GM12872 (cell line): ENCODE data around the gene COPS2.

Experiments used
- TF ChIP-seq, protein P1 (sequence below): IDR thresholded peaks from 3 replicates; pipeline ENCODE4 v1.5.1; 2011; ENCODE audit warnings: low read depth, mild to moderate bottlenecking, low read length, moderate library complexity; ENCODE audit not compliant: insufficient read depth

Gene COPS2

DNA sequence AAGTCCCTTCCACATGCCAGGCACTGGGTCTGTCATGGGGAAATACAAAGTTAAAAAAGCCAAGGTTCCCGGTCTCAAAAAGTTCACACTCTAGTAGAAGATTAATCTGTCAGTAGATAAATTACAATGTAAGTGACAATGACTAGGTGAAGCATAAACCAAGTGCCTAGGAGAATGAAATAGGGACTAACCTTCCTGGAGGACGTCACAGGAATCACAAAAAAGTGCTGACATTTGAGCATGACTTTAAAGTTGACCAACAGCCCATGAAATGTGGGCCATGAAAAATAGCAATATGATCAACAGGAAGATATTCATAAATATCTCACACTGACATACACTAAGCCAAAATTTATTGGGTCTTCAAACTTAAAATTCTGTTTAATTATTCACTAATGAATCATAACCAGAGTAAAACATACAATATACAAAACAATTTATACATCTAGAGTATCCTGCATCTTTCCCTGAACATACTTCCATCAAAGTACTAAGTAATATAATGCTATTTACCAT, 20.0 kb downstream of the COPS2 start:
- TF ChIP-seq, protein P1, sequence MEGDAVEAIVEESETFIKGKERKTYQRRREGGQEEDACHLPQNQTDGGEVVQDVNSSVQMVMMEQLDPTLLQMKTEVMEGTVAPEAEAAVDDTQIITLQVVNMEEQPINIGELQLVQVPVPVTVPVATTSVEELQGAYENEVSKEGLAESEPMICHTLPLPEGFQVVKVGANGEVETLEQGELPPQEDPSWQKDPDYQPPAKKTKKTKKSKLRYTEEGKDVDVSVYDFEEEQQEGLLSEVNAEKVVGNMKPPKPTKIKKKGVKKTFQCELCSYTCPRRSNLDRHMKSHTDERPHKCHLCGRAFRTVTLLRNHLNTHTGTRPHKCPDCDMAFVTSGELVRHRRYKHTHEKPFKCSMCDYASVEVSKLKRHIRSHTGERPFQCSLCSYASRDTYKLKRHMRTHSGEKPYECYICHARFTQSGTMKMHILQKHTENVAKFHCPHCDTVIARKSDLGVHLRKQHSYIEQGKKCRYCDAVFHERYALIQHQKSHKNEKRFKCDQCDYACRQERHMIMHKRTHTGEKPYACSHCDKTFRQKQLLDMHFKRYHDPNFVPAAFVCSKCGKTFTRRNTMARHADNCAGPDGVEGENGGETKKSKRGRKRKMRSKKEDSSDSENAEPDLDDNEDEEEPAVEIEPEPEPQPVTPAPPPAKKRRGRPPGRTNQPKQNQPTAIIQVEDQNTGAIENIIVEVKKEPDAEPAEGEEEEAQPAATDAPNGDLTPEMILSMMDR = no peak

DNA sequence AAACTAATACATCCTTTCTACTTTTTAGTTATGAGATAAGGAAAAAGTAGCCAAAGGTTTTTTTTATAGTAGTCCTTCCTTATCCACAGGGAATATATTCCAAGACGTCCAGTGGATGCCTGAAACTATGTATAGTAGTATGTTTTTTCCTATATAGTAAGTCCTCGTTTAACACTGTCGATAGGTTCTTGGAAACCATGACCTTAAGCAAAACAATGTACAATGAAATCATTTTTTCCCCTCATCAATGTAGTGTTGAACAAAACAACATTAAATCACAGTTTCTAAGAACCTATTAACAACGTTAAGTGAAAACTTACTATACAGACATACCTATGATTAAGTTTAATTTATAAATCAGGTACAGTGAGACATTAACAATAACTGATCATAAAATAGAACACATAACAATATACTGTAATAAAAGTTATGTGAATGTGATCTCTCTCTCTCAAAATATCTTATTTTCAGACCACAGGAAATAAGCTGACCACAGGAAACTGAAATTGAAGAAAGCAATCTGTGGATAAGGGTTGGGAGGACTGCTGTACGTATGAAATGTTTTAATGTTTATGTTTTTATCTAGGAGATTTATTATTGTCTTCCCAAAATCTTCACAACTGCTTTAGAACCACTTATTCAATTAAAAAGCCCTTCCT, 20.6 kb downstream of the COPS2 start:
- TF ChIP-seq, protein P1 = no peak

DNA sequence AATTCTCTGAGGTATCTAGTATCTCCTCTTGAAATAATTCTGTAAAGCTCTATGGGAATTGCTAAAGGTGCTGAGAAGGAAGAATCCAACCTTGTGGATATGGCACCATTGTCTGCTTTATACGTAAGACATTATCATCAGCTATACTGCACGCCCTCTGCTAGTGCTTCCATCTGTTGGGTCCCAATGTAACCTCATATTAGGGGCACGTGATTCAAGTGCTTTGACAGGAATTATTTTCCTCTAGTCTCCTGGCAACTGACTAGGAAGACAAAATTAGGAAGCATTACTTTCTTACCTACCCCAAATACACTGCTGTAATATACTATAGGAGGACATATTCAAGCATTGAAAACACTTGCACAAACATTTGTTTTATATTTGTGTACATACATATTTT, 24.0 kb downstream of the COPS2 start:
- TF ChIP-seq, protein P1 = no peak

DNA sequence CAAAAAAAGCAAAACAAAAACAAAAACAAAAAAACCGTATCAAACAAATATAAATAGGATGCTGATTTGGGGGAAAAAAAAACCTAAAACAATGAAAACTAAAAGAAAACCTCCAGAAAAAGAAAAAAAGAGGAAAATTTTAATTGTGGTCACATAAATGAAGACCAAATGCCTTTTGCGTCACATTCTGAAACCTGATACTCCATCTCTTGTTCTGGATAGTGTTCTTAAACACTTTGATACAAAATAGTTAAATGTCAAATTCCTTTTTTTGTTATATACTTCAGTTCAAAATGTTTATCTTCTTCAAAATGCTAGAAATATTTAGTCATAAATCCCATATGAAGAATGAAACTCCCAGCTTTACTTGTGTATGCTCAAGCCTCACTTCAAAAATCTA, 31.0 kb downstream of the COPS2 start:
- TF ChIP-seq, protein P1 = no peak

DNA sequence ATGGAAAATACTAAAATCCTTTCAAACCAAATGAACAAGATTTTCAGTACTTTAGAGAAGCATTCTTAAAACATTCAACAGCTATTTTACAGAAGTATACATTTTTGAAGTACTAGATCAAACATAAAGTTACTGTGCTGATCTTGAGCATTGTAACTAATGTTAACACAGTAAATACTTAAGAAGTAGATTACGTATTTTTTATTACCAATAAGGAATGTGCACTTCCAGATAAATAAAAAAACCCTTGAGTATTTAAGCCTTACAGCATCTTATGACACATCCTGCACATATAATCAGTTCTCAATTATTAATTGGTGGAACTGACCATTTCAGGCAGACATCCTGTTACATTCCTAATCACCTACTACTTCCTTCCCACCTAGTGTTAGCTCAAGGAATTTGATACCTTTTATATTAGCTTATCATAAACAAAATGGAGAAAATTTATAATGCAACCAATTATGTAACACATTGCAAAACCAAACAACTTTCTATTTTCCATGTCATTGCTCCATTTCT, 32.8 kb downstream of the COPS2 start:
- TF ChIP-seq, protein P1 = no peak

DNA sequence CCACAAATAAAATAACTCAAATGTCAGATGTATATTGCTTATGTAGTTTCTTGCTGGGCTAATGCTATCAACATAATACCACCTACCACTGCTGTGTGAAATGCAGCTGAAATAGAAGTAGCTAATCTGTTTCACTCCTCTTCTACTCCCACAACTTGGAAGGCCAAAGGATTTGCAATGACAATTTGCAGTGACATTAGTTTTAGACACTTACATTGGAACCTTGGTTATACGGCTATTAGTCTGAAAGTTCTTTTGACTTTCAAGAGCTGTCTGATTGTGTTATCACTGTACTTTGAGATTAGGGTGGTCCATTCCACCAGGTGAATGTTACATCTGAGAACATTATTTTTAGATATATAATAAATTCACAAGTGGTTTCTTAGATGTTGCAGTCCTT, 33.5 kb downstream of the COPS2 start:
- TF ChIP-seq, protein P1 = no peak

DNA sequence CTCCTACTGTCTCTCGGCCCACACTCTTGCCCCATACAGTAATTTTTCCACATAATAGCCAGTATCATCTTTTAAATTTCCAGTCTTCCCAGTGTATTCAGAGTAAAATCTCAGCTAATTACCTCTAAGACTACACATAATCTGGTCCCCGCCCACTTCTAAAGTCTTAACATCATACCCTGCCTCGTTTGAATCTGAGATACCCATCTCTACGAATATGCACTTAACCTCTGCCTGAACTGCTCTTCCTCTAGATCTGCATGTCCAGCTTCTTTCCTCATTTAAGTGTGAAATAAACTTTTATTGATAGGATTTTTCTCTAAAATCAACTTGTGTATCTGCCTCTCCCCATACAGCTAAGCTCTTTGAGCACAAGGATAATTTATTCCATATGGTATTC, 34.6 kb downstream of the COPS2 start:
- TF ChIP-seq, protein P1 = no peak
